ENCODE measurements around the gene MBNL3. TPM values are rescaled to one million over a fixed set of nuclear protein-coding genes. Genes with fewer than 3 reads are reported as not detected.

MBNL3 gene
- total RNA-seq, 1 experiment from 2014 or later: 17.7 TPM

- CTCF ChIA-PET: interaction anchor here (0.6 to 1.1 kb wide), 2 partner anchors 18 to 210 kb away, joined by 3 to 4 read pairs; no protein-coding TSS in a partner anchor
- H3K27me3 Mint-ChIP-seq (ENCODE audit: insufficient read depth, unreplicated experiment): peaks cover 62% of the 10 kb centered on the region
- no peak overlapping the region for H3K4me3 Mint-ChIP-seq (ENCODE audit: unreplicated experiment)
- intact Hi-C loops (cut with micrococcal nuclease): no loop called here
- no peaks in the 10 kb centered on the region for H3K4me1 Mint-ChIP-seq (ENCODE audit: insufficient read depth, unreplicated experiment)
- no peak for DNase-seq (ENCODE audit: unreplicated experiment)
- H3K36me3 Mint-ChIP-seq (ENCODE audit: insufficient read depth, unreplicated experiment): no peaks in the 10 kb centered on the region
- no TSS peak for BruUV-seq (replicated peaks)
- no peaks in the 10 kb centered on the region for H3K9me3 Mint-ChIP-seq (ENCODE audit: unreplicated experiment)
- no peak overlapping the region for H3K27ac Mint-ChIP-seq (ENCODE audit: low read depth, unreplicated experiment)
- TF ChIP-seq CTCF (IDR thresholded peaks at IDR 0.05; ENCODE audit: unreplicated experiment): no peak
- POLR2A ChIA-PET: no interaction called here
These were observed 82.7 kb downstream of the MBNL3 start for GRCh38 chrX:132406106-132406505.

DNA sequence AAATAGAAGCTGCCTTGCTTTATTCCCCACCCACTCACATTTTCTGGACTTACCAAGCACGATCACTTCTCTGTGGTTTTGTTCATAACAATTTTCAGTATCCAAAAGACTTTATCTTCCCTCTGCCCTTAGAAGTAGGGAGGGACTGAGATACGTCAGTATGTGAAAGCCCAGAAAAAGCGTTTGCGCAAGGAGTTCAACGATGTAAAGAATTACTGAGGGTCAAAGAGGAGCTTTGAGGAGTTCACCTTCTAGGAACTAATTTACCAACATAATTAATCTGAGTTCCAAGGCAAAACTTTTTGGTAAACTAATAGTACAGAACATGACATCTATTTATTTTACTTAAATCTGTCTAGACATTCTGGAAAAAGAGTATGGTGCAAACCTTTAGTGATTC, 84.6 kb downstream of the MBNL3 start:
- no peaks in the 10 kb centered on the region for H3K36me3 Mint-ChIP-seq (ENCODE audit: insufficient read depth, unreplicated experiment)
- TF ChIP-seq CTCF (IDR thresholded peaks at IDR 0.05; ENCODE audit: unreplicated experiment): no peak
- H3K4me1 Mint-ChIP-seq (ENCODE audit: insufficient read depth, unreplicated experiment): no peaks in the 10 kb centered on the region
- POLR2A ChIA-PET: no interaction called here
- intact Hi-C loops (cut with micrococcal nuclease): no loop called here
- DNase-seq (ENCODE audit: unreplicated experiment): no peak
- H3K27ac Mint-ChIP-seq (ENCODE audit: low read depth, unreplicated experiment): no peak overlapping the region
- H3K9me3 Mint-ChIP-seq (ENCODE audit: unreplicated experiment): no peaks in the 10 kb centered on the region
- H3K27me3 Mint-ChIP-seq (ENCODE audit: insufficient read depth, unreplicated experiment): peaks cover 66% of the 10 kb centered on the region
- CTCF ChIA-PET: interaction anchor here (0.5 to 0.7 kb wide), 2 partner anchors 112 to 114 kb away, joined by 3 read pairs; no protein-coding TSS in a partner anchor
- BruUV-seq (replicated peaks): no TSS peak
- no peak overlapping the region for H3K4me3 Mint-ChIP-seq (ENCODE audit: unreplicated experiment)

GRCh38 chrX:132401935-132402334, 86.9 kb downstream of the MBNL3 start:
- peak; percentile 30 for DNase-seq (ENCODE audit: unreplicated experiment)

GRCh38 chrX:132400706-132401105, 88.1 kb downstream of the MBNL3 start:
- Mint-ChIP-seq H3K36me3 (ENCODE audit: insufficient read depth, unreplicated experiment) (no peaks in the 10 kb centered on the region), H3K4me1 (ENCODE audit: insufficient read depth, unreplicated experiment) (no peaks in the 10 kb centered on the region), H3K9me3 (ENCODE audit: unreplicated experiment) (no peaks in the 10 kb centered on the region), H3K4me3 (ENCODE audit: unreplicated experiment) (no peak overlapping the region), H3K27ac (ENCODE audit: low read depth, unreplicated experiment) (no peak overlapping the region), H3K27me3 (ENCODE audit: insufficient read depth, unreplicated experiment) (peaks cover 65% of the 10 kb centered on the region)
- BruUV-seq (replicated peaks): no TSS peak
- no peak for TF ChIP-seq CTCF (IDR thresholded peaks at IDR 0.05; ENCODE audit: unreplicated experiment)
- ChIA-PET POLR2A (no interaction called here), CTCF (interaction anchor here (0.6 kb wide), 1 partner anchor 68 kb away, joined by 3 read pairs; no protein-coding TSS in a partner anchor)
- DNase-seq (ENCODE audit: unreplicated experiment): no peak
- intact Hi-C loops (cut with micrococcal nuclease): no loop called here

More at GRCh38 chrX:132401935-132402334, 86.9 kb downstream of the MBNL3 start:
- Mint-ChIP-seq H3K4me3 (ENCODE audit: unreplicated experiment) (no peak overlapping the region), H3K27me3 (ENCODE audit: insufficient read depth, unreplicated experiment) (peaks cover 71% of the 10 kb centered on the region), H3K4me1 (ENCODE audit: insufficient read depth, unreplicated experiment) (no peaks in the 10 kb centered on the region), H3K27ac (ENCODE audit: low read depth, unreplicated experiment) (no peak overlapping the region), H3K9me3 (ENCODE audit: unreplicated experiment) (no peaks in the 10 kb centered on the region), H3K36me3 (ENCODE audit: insufficient read depth, unreplicated experiment) (no peaks in the 10 kb centered on the region)
- intact Hi-C loops (cut with micrococcal nuclease): no loop called here
- ChIA-PET POLR2A (interaction anchor here (0.7 to 1.5 kb wide), 2 partner anchors 86 to 111 kb away, joined by 3 to 4 read pairs; no protein-coding TSS in a partner anchor), CTCF (no interaction called here)
- TF ChIP-seq CTCF (IDR thresholded peaks at IDR 0.05; ENCODE audit: unreplicated experiment): no peak
- no TSS peak for BruUV-seq (replicated peaks)
